H1 (cell line): ENCODE measurements around the gene GRM4. TPM values are rescaled to one million over a fixed set of nuclear protein-coding genes. Genes with fewer than 3 reads are reported as not detected.

ENCODE experiments used
- CTCF ChIA-PET: fragments of 300-600 bp; sonication (Branson Sonifier 250); formaldehyde crosslinking; loops from one replicate; lab custom pipeline; 2021; ENCODE audit not compliant: partially characterized antibody; lab: Charles Lee
- POLR2A ChIA-PET: fragments of 300-600 bp; sonication (Branson Sonifier 250); formaldehyde crosslinking; loops from one replicate; lab custom pipeline; 2021; ENCODE audit warnings: inconsistent platforms; ENCODE audit not compliant: partially characterized antibody; lab: Charles Lee
- DNase-seq, 2 experiments: peaks; one replicate each; pipeline versions ENCODE4 v3.0.0 to v3.0.0-alpha.2; 2010 to 2022; ENCODE audit warnings: low spot score in 2 of 2, low read depth in 1 of 2, mixed read lengths in 1 of 2
- FAIRE-seq: peaks from 2 replicates; lab custom pipeline; 2011; peaks lifted over from hg19 to GRCh38; lab: Jason Lieb, UNC
- H2AFZ ChIP-seq: 2 replicates; pipeline ENCODE4 v1.8.1; 2012; ENCODE audit warnings: low read length, inconsistent platforms
- H2AK5ac ChIP-seq: 2 replicates; pipeline ENCODE4 v1.6.1; 2013; ENCODE audit warnings: low read depth, low read length
- H2BK120ac ChIP-seq: replicated peaks from 2 replicates; pipeline ENCODE3; 2013; ENCODE audit warnings: low read depth, low read length, inconsistent platforms
- H2BK12ac ChIP-seq: 2 replicates; pipeline ENCODE4 v1.6.1; 2013; ENCODE audit warnings: low read depth, low read length
- H2BK15ac ChIP-seq: 2 replicates; pipeline ENCODE4 v1.6.1; 2013; ENCODE audit warnings: low read length
- H2BK20ac ChIP-seq: 2 replicates; pipeline ENCODE4 v1.6.1; 2013; ENCODE audit warnings: low read length
- H2BK5ac ChIP-seq: 2 replicates; pipeline ENCODE4 v1.6.1; 2013; ENCODE audit warnings: low read depth, low read length
- H3K14ac ChIP-seq: 2 replicates; pipeline ENCODE4 v1.6.1; 2013; ENCODE audit warnings: inconsistent platforms; ENCODE audit not compliant: insufficient read length
- H3K18ac ChIP-seq: 2 replicates; pipeline ENCODE4 v1.6.1; 2013; ENCODE audit warnings: low read length; ENCODE audit errors: extremely low read depth
- H3K23ac ChIP-seq: 2 replicates; pipeline ENCODE4 v1.6.1; 2013; ENCODE audit warnings: inconsistent platforms; ENCODE audit not compliant: insufficient read length
- H3K23me2 ChIP-seq: 2 replicates; pipeline ENCODE4 v1.6.1; 2013; ENCODE audit warnings: low read depth, low read length
- H3K27ac ChIP-seq: 2 replicates; pipeline ENCODE4 v1.6.1; 2011; ENCODE audit warnings: low read depth, low read length, inconsistent platforms
- H3K27me3 ChIP-seq, 4 experiments: replicated peaks in 1 of 4; 1 replicate in 1 of 4; 2 replicates in 3 of 4; pipeline versions ENCODE4 v1.6.1 to v1.8.1; 2011 to 2013; ENCODE audit warnings: low read length in 3 of 4, mild to moderate bottlenecking in 3 of 4, inconsistent platforms in 2 of 4, mixed read lengths in 2 of 4, moderate library complexity in 1 of 4; ENCODE audit not compliant: control insufficient read depth in 3 of 4, insufficient read depth in 3 of 4; ENCODE audit errors: extremely low read depth in 1 of 4
- H3K36me3 ChIP-seq, 4 experiments: 2 replicates each; pipeline versions ENCODE4 v1.6.1 to v1.8.1; 2011 to 2013; ENCODE audit warnings: mild to moderate bottlenecking in 4 of 4, low read length in 3 of 4, moderate library complexity in 2 of 4, control low read depth in 1 of 4, inconsistent platforms in 1 of 4; ENCODE audit not compliant: insufficient read depth in 4 of 4, control insufficient read depth in 2 of 4
- H3K4ac ChIP-seq: replicated peaks from 2 replicates; pipeline ENCODE3; 2013; ENCODE audit warnings: low read length, low read depth, mixed read lengths, inconsistent platforms; ENCODE audit not compliant: insufficient read length
- H3K4me1 ChIP-seq, 4 experiments: replicated peaks in 1 of 4; 1 replicate in 1 of 4; 2 replicates in 3 of 4; pipeline versions ENCODE4 v1.6.1 to v1.8.1; 2011 to 2013; ENCODE audit warnings: low read length in 3 of 4, inconsistent platforms in 2 of 4, mixed read lengths in 1 of 4; ENCODE audit not compliant: insufficient read depth in 4 of 4, control insufficient read depth in 3 of 4
- H3K4me2 ChIP-seq, 2 experiments: 2 replicates each; pipeline versions ENCODE4 v1.6.1 to v1.8.1; 2011 to 2013; ENCODE audit warnings: low read depth in 2 of 2, low read length in 2 of 2, control low read depth in 1 of 2, inconsistent platforms in 1 of 2, mild to moderate bottlenecking in 1 of 2; ENCODE audit not compliant: insufficient read depth in 1 of 2
- H3K4me3 ChIP-seq, 4 experiments: fragments of 200-600, 300-600 bp in 1 of 4; sonication (generic), shearing (Covaris generic), sonication (Bioruptor Twin) in 1 of 4; 2 replicates each; pipeline versions ENCODE4 v1.5.1 to v1.8.1; 2011 to 2016; ENCODE audit warnings: low read length in 4 of 4, low read depth in 3 of 4, control low read depth in 2 of 4, inconsistent platforms in 2 of 4, mild to moderate bottlenecking in 2 of 4, mixed read lengths in 1 of 4, moderate library complexity in 1 of 4; ENCODE audit not compliant: insufficient read depth in 2 of 4; ENCODE audit errors: extremely low read depth in 1 of 4
- H3K56ac ChIP-seq: replicated peaks from 2 replicates; pipeline ENCODE3; 2013; ENCODE audit warnings: low read depth, mild to moderate bottlenecking, mixed read lengths, low read length, inconsistent platforms; ENCODE audit not compliant: insufficient read length
- H3K79me1 ChIP-seq: 2 replicates; pipeline ENCODE4 v1.6.1; 2013; ENCODE audit warnings: low read depth, low read length, control low read depth
- H3K79me2 ChIP-seq, 2 experiments: 2 replicates each; pipeline versions ENCODE4 v1.6.1 to v1.8.1; 2012 to 2013; ENCODE audit warnings: low read length in 2 of 2, mild to moderate bottlenecking in 2 of 2, inconsistent platforms in 1 of 2; ENCODE audit not compliant: insufficient read depth in 2 of 2, control insufficient read depth in 1 of 2
- H3K9ac ChIP-seq, 4 experiments: replicated peaks in 1 of 4; 1 replicate in 1 of 4; 2 replicates in 3 of 4; pipeline versions ENCODE4 v1.6.1 to v1.8.1; 2011 to 2013; ENCODE audit warnings: low read depth in 3 of 4, low read length in 3 of 4, control low read depth in 2 of 4, mild to moderate bottlenecking in 2 of 4, moderate library complexity in 2 of 4, inconsistent platforms in 1 of 4; ENCODE audit errors: extremely low read depth in 1 of 4
- H3K9me3 ChIP-seq, 2 experiments: 2 replicates each; pipeline versions ENCODE4 v1.6.1 to v1.8.1; 2012 to 2013; ENCODE audit warnings: mild to moderate bottlenecking in 2 of 2, moderate library complexity in 2 of 2, control low read depth in 1 of 2, inconsistent platforms in 1 of 2, low read depth in 1 of 2, low read length in 1 of 2, mixed read lengths in 1 of 2; ENCODE audit not compliant: insufficient read depth in 2 of 2
- H4K20me1 ChIP-seq, 2 experiments: replicated peaks in 1 of 2; 2 replicates each; pipeline versions ENCODE3 to v1.8.1; 2011 to 2013; ENCODE audit warnings: inconsistent platforms in 2 of 2, low read length in 2 of 2, mild to moderate bottlenecking in 1 of 2; ENCODE audit not compliant: insufficient read depth in 2 of 2, control insufficient read depth in 1 of 2
- H4K5ac ChIP-seq: 2 replicates; pipeline ENCODE4 v1.6.1; 2013; ENCODE audit warnings: low read length, low read depth, mixed read lengths, inconsistent platforms; ENCODE audit not compliant: insufficient read length
- H4K8ac ChIP-seq: 2 replicates; pipeline ENCODE4 v1.8.0; 2013; ENCODE audit warnings: mild to moderate bottlenecking, moderate library complexity, low read length, inconsistent platforms; ENCODE audit not compliant: insufficient read depth; ENCODE audit errors: extremely low read depth
- H4K91ac ChIP-seq: replicated peaks from 2 replicates; pipeline ENCODE3; 2013; ENCODE audit warnings: low read length, mixed read lengths, inconsistent platforms; ENCODE audit not compliant: insufficient read length
- WGBS, 2 experiments: shearing (Covaris generic) in 1 of 2; methylation state at CpG; one replicate each; pipeline versions ENCODE4 v1.1.6 to v1.1.7; 2013 to 2015; ENCODE audit warnings: low lambda C conversion rate in 2 of 2, mixed read lengths in 2 of 2, inconsistent platforms in 1 of 2, low coverage in 1 of 2, missing lambda C conversion rate in 1 of 2; ENCODE audit not compliant: insufficient replicate concordance in 2 of 2, insufficient coverage in 1 of 2, insufficient read length in 1 of 2; ENCODE audit errors: extremely low coverage in 1 of 2, missing lambda C conversion rate in 1 of 2; 5-methylcytosine and 5-hydroxymethylcytosine counted together
- polyA plus RNA-seq, 7 experiments: library from polyadenylated mRNA; depleted of rRNA in 3 of 7; stranded (reverse) in 5 of 7; unstranded in 2 of 7; fragments of >200 nt in 5 of 7; fragments of 200-250 nt in 2 of 7; gene quantifications; 1 replicate in 5 of 7; 2 replicates in 1 of 7; 4 replicates in 1 of 7; pipeline versions ENCODE4 v1.2.1 to v1.2.3, GENCODE V29; 2011 to 2013; ENCODE audit warnings: missing spikeins in 2 of 7, mixed read lengths in 2 of 7
- total RNA-seq: library from RNA; stranded (reverse); fragmentation: NEBNext Ultra II Directional; extraction: Animal tissue kit (Norgen Biotek cat#: 25700); gene quantifications from 2 replicates; pipeline ENCODE4 v1.2.1, GENCODE V29; 2021

The GRM4 gene
- total and polyA plus RNA-seq, 2 of the 8 experiments (the other 6 are each of a cell fraction or from before 2014, with no cell fraction given): 19.6 to 21.5 TPM

- no peak overlapping the region for H3K23ac ChIP-seq
- WGBS, 2 experiments: 87% methylated on average over 23 of the region's 24 CpGs; no CpG with 5 or more reads in 1 of the 2 experiments
- H3K56ac ChIP-seq: no peak overlapping the region
- H3K4me3 ChIP-seq: peak overlapping the region in 3 of 4 experiments; percentile 43 to 72 (median 53); a peak in 4 of 8 replicates
- no peaks in the 10 kb centered on the region; the same call in 1 of the 2 replicates for H3K23me2 ChIP-seq
- H3K4me2 ChIP-seq: peak overlapping the region; percentile 0 to 88; a peak in 2 of 4 replicates
- POLR2A ChIA-PET: interaction anchor here (0.7 to 2.3 kb wide), 7 partner anchors 10 to 444 kb away, joined by 3 to 14 read pairs (median 4); partner anchors contain the start of genes GRM4, HMGA1, SMIM29 and UQCC2
- no peak overlapping the region for H4K91ac ChIP-seq
- no peak overlapping the region for H2BK5ac ChIP-seq
- H3K4me1 ChIP-seq: peaks cover 3 to 22% (median 6%) of the 10 kb centered on the region in 4 experiments; a peak in 6 of 7 replicates
- FAIRE-seq (no peak), DNase-seq (peak in 1 of 2 experiments; percentile 20)
- H3K9me3 ChIP-seq: peaks cover 3 to 10% of the 10 kb centered on the region in 2 experiments; a peak in 2 of 4 replicates
- H3K27me3 ChIP-seq: peaks cover 8 to 37% (median 26%) of the 10 kb centered on the region in 4 experiments
- H2BK15ac ChIP-seq: no peak overlapping the region
- H2AFZ ChIP-seq: no peak overlapping the region
- H3K79me1 ChIP-seq: no peaks in the 10 kb centered on the region
- H2BK120ac ChIP-seq: no peak overlapping the region
- H2AK5ac ChIP-seq: no peak overlapping the region
- no peaks in the 10 kb centered on the region for H3K79me2 ChIP-seq
- H4K20me1 ChIP-seq: no peaks in the 10 kb centered on the region
- H3K18ac ChIP-seq: no peak overlapping the region
- no peaks in the 10 kb centered on the region for H3K36me3 ChIP-seq
- no peak overlapping the region for H4K5ac ChIP-seq
- no peak overlapping the region for H3K4ac ChIP-seq
- no peak overlapping the region for H2BK20ac ChIP-seq
- no peak overlapping the region for H3K14ac ChIP-seq
- no peak overlapping the region for H3K9ac ChIP-seq
- H4K8ac ChIP-seq: no peak overlapping the region
- no peak overlapping the region for H3K27ac ChIP-seq
- CTCF ChIA-PET: interaction anchor here (0.7 to 8.0 kb wide), 59 partner anchors 8 to 456 kb away, joined by 3 to 120 read pairs (median 5); partner anchors contain the start of gene SMIM29
- no peak overlapping the region for H2BK12ac ChIP-seq
Observed at GRCh38 chr6:34155471-34156300, 9.8 kb upstream of the GRM4 start.
